ENCODE measurements around the gene PTPRN2. TPM values are rescaled to one million over a fixed set of nuclear protein-coding genes. Genes with fewer than 3 reads are reported as not detected.

Gene PTPRN2
- polyA plus RNA-seq, 1 experiment, result 0.02 TPM

DNA sequence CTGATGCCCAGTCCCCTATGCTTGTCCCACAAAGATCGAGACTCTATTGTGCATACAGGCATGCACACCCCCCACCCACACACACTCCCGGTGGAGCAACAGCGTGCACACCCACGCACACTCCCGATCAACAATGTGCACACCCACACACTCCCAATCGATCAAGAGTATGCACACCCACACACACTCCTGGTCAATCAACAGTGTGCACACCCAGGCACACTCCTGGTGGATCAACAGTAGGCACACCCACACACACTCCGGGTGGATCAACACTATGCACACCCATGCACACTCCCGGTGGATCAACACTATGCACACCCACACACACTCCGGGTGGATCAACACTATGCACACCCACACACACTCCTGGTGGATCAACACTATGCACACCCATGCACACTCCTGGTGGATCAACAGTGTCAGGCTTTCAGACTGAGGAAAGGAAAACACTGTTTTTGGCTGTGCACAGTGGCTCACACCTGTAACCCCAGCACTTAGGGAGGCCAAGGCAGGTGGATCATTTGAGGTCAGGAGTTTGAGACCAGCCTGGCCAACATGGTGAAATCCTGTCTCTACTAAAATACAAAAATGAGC is 118.8 kb downstream of the PTPRN2 start:
- Histone ChIP-seq H3K9me3 (ENCODE audit: control insufficient read depth, insufficient read depth, low read length) (peaks cover 48% of the 10 kb centered on the region), H3K4me3 (ENCODE audit: low read depth, low read length) (no peak overlapping the region), H3K27ac (ENCODE audit: low read depth, low read length) (no peak overlapping the region), H3K27me3 (ENCODE audit: control insufficient read depth, insufficient read depth, low read length) (no peaks in the 10 kb centered on the region)
- no peak for DNase-seq (ENCODE audit: low read depth, low spot score)
- POLR2A ChIA-PET, result no interaction called here
- TF ChIP-seq, protein P1, sequence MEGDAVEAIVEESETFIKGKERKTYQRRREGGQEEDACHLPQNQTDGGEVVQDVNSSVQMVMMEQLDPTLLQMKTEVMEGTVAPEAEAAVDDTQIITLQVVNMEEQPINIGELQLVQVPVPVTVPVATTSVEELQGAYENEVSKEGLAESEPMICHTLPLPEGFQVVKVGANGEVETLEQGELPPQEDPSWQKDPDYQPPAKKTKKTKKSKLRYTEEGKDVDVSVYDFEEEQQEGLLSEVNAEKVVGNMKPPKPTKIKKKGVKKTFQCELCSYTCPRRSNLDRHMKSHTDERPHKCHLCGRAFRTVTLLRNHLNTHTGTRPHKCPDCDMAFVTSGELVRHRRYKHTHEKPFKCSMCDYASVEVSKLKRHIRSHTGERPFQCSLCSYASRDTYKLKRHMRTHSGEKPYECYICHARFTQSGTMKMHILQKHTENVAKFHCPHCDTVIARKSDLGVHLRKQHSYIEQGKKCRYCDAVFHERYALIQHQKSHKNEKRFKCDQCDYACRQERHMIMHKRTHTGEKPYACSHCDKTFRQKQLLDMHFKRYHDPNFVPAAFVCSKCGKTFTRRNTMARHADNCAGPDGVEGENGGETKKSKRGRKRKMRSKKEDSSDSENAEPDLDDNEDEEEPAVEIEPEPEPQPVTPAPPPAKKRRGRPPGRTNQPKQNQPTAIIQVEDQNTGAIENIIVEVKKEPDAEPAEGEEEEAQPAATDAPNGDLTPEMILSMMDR (IDR thresholded peaks at IDR 0.05; ENCODE audit: low read depth, low read length), result no peak
- CTCF ChIA-PET, result no interaction called here

DNA sequence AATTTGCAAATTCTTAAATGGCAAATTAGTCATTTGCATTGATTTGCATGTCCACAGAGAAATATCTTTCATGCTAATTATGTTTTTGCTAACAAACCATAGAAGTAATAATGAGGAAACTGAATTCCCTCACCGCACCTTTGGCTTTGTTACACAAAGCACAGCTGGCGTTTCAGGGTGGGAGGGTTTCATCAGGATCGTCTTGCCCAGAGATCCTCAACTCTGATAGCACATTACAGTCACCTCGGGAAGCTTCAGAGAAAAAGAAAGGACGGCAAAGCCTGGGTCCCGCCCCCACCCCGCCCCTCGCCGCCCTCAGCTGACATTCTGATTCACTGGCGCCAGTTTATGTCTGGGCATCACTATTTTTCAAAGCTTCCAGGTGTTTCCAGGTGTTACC is 119.4 kb downstream of the PTPRN2 start:
- Histone ChIP-seq H3K4me3 (ENCODE audit: low read depth, low read length) (no peak overlapping the region), H3K27me3 (ENCODE audit: control insufficient read depth, insufficient read depth, low read length) (no peaks in the 10 kb centered on the region), H3K9me3 (ENCODE audit: control insufficient read depth, insufficient read depth, low read length) (peaks cover 44% of the 10 kb centered on the region), H3K27ac (ENCODE audit: low read depth, low read length) (no peak overlapping the region)
- TF ChIP-seq, protein P1 (IDR thresholded peaks at IDR 0.05; ENCODE audit: low read depth, low read length), result no peak
- ChIA-PET CTCF (no interaction called here), POLR2A (no interaction called here)
- no peak for DNase-seq (ENCODE audit: low read depth, low spot score)

DNA sequence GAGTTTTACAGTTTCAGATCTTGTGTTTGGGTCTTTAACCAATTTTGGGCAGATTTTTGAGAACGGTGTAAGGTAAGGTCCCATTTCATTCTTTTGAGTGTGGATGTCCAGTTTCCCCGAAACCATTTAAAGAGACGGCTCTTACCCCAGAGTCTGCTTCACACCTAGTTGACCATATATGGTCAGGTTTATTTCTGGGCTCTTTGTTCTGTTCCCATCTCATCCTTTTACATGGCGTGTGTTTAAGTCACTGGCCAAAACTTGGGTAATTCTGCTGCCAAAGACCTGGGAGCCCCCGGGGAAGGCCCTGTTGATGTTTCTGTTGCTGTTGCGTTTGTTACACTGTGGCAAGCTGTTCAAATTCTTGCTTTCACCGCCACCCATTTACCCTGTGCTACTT is 120.1 kb downstream of the PTPRN2 start:
- CTCF ChIA-PET, result no interaction called here
- no peak overlapping the region for H3K27ac ChIP-seq (ENCODE audit: low read depth, low read length)
- H3K27me3 ChIP-seq (ENCODE audit: control insufficient read depth, insufficient read depth, low read length), result no peaks in the 10 kb centered on the region
- H3K9me3 ChIP-seq (ENCODE audit: control insufficient read depth, insufficient read depth, low read length), result peaks cover 42% of the 10 kb centered on the region
- TF ChIP-seq, protein P1 (IDR thresholded peaks at IDR 0.05; ENCODE audit: low read depth, low read length), result no peak
- H3K4me3 ChIP-seq (ENCODE audit: low read depth, low read length), result no peak overlapping the region
- DNase-seq (ENCODE audit: low read depth, low spot score), result no peak
- POLR2A ChIA-PET, result no interaction called here

GRCh38 chr7:158463317-158463716 is 124.3 kb downstream of the PTPRN2 start:
- ChIA-PET POLR2A (no interaction called here), CTCF (no interaction called here)
- TF ChIP-seq, protein P1 (IDR thresholded peaks at IDR 0.05; ENCODE audit: low read depth, low read length), result no peak
- H3K27me3 ChIP-seq (ENCODE audit: control insufficient read depth, insufficient read depth, low read length), result no peaks in the 10 kb centered on the region
- no peak overlapping the region for H3K27ac ChIP-seq (ENCODE audit: low read depth, low read length)
- peaks cover 46% of the 10 kb centered on the region for H3K9me3 ChIP-seq (ENCODE audit: control insufficient read depth, insufficient read depth, low read length)
- DNase-seq (ENCODE audit: low read depth, low spot score), result no peak
- no peak overlapping the region for H3K4me3 ChIP-seq (ENCODE audit: low read depth, low read length)

GRCh38 chr7:158461824-158462223 is 125.8 kb downstream of the PTPRN2 start:
- H3K27me3 ChIP-seq (ENCODE audit: control insufficient read depth, insufficient read depth, low read length), result no peaks in the 10 kb centered on the region
- no peak overlapping the region for H3K27ac ChIP-seq (ENCODE audit: low read depth, low read length)
- no peak for DNase-seq (ENCODE audit: low read depth, low spot score)
- ChIA-PET POLR2A (no interaction called here), CTCF (no interaction called here)
- TF ChIP-seq, protein P1 (IDR thresholded peaks at IDR 0.05; ENCODE audit: low read depth, low read length), result no peak
- no peak overlapping the region for H3K4me3 ChIP-seq (ENCODE audit: low read depth, low read length)
- H3K9me3 ChIP-seq (ENCODE audit: control insufficient read depth, insufficient read depth, low read length), result peaks cover 58% of the 10 kb centered on the region
